Trophoblast cell (in vitro differentiated cells and primary cell): ENCODE results near the gene FOSL2.
A peak's percentile ranks its signal among the peaks of the same experiment; 100 is the strongest.

Source experiments
- DNase-seq, 2 donors: peaks; one replicate each; pipeline ENCODE4 v3.0.0-alpha.2; 2016
- H2AFZ ChIP-seq: 2 replicates; pipeline ENCODE4 v1.6.1; 2013; ENCODE audit warnings: low read length, moderate library complexity, mild to moderate bottlenecking; ENCODE audit not compliant: insufficient read depth, poor library complexity
- H2AK5ac ChIP-seq: 2 replicates; pipeline ENCODE4 v1.6.1; 2013; ENCODE audit warnings: mild to moderate bottlenecking, low read length
- H2BK120ac ChIP-seq: 2 replicates; pipeline ENCODE4 v1.6.1; 2013; ENCODE audit warnings: low read length, mild to moderate bottlenecking, moderate library complexity; ENCODE audit not compliant: insufficient read depth, poor library complexity
- H2BK12ac ChIP-seq: 2 replicates; pipeline ENCODE4 v1.6.1; 2013; ENCODE audit warnings: mild to moderate bottlenecking, low read length, moderate library complexity
- H2BK5ac ChIP-seq: 2 replicates; pipeline ENCODE4 v1.6.1; 2013; ENCODE audit warnings: low read length, low read depth, moderate library complexity, mild to moderate bottlenecking; ENCODE audit not compliant: poor library complexity
- H3K14ac ChIP-seq: 2 replicates; pipeline ENCODE4 v1.6.1; 2013; ENCODE audit warnings: mild to moderate bottlenecking, low read length
- H3K18ac ChIP-seq: 2 replicates; pipeline ENCODE4 v1.6.1; 2013; ENCODE audit warnings: mild to moderate bottlenecking, low read length
- H3K23ac ChIP-seq: 2 replicates; pipeline ENCODE4 v1.6.1; 2013; ENCODE audit warnings: low read length
- H3K27ac ChIP-seq: 2 replicates; pipeline ENCODE4 v1.5.1; 2013; ENCODE audit warnings: low read depth, mild to moderate bottlenecking, inconsistent platforms, low read length, moderate library complexity
- H3K27me3 ChIP-seq: 2 replicates; pipeline ENCODE4 v1.6.1; 2013; ENCODE audit warnings: inconsistent platforms, mild to moderate bottlenecking, low read length, moderate library complexity; ENCODE audit not compliant: insufficient read depth
- H3K36me3 ChIP-seq, 2 experiments: 1 replicate in 1 of 2; 2 replicates in 1 of 2; pipeline ENCODE4 v1.6.1; 2013; ENCODE audit warnings: low read length in 2 of 2, mild to moderate bottlenecking in 2 of 2, moderate library complexity in 1 of 2; ENCODE audit not compliant: insufficient read depth in 2 of 2, control insufficient read depth in 1 of 2
- H3K4ac ChIP-seq: 2 replicates; pipeline ENCODE4 v1.6.1; 2013; ENCODE audit warnings: low read depth, mild to moderate bottlenecking, low read length, moderate library complexity
- H3K4me1 ChIP-seq, 2 experiments: 1 replicate in 1 of 2; 2 replicates in 1 of 2; pipeline ENCODE4 v1.6.1; 2013; ENCODE audit warnings: low read length in 2 of 2, mild to moderate bottlenecking in 2 of 2, moderate library complexity in 1 of 2; ENCODE audit not compliant: insufficient read depth in 2 of 2, control insufficient read depth in 1 of 2
- H3K4me2 ChIP-seq: 2 replicates; pipeline ENCODE4 v1.6.1; 2013; ENCODE audit warnings: inconsistent platforms, mild to moderate bottlenecking, low read length, moderate library complexity
- H3K4me3 ChIP-seq: 2 replicates; pipeline ENCODE4 v1.5.1; 2013; ENCODE audit warnings: mild to moderate bottlenecking, low read depth, low read length, inconsistent platforms
- H3K79me1 ChIP-seq: one replicate; pipeline ENCODE4 v1.6.1; 2013; ENCODE audit warnings: low read length
- H3K79me2 ChIP-seq: 2 replicates; pipeline ENCODE4 v1.6.1; 2013; ENCODE audit warnings: low read length, mild to moderate bottlenecking; ENCODE audit not compliant: control insufficient read depth, insufficient read depth, poor library complexity
- H3K9ac ChIP-seq: 2 replicates; pipeline ENCODE4 v1.6.1; 2013; ENCODE audit warnings: mild to moderate bottlenecking, low read length
- H3K9me3 ChIP-seq: 2 replicates; pipeline ENCODE4 v1.6.1; 2013; ENCODE audit warnings: low read depth, mild to moderate bottlenecking, control low read depth, inconsistent platforms, low read length; ENCODE audit not compliant: insufficient read depth
- H4K12ac ChIP-seq: 2 replicates; pipeline ENCODE4 v1.6.1; 2013; ENCODE audit warnings: low read depth, mild to moderate bottlenecking, low read length, moderate library complexity
- H4K8ac ChIP-seq: 2 replicates; pipeline ENCODE4 v1.6.1; 2013; ENCODE audit warnings: low read depth, mild to moderate bottlenecking, low read length, moderate library complexity
- H4K91ac ChIP-seq: one replicate; pipeline ENCODE4 v1.6.1; 2013; ENCODE audit warnings: low read depth, mild to moderate bottlenecking, low read length, moderate library complexity
- WGBS: extraction: QIAGEN DNeasy Blood & Tissue Kit; methylation state at CpG from one replicate; pipeline ENCODE4 v1.1.7; 2013; ENCODE audit warnings: missing lambda C conversion rate; ENCODE audit not compliant: insufficient read length, insufficient coverage; ENCODE audit errors: extremely low coverage; 5-methylcytosine and 5-hydroxymethylcytosine counted together

Gene FOSL2

DNA sequence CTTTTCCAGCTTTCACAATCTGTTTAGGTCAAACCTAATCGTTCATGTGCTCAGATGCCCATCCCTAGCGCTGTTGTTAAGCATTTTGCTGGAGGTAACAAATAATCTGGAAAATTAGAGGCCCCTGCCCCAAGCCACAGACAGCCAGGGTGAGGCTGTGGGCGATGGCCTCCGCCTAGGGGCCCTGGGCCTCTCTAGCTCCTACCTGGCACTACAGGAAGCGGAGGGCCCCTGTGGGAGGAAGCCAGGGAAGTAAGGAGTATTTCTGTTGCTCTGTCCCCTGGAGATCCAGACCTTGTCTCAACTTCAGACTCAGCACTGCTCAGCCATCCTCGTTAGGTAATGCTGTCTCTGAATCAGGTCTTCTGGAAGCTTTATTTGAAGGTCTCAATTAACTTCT, 12.4 kb upstream of the FOSL2 start:
- no peak overlapping the region for H2AFZ ChIP-seq
- H3K4me3 ChIP-seq: no peak overlapping the region
- H4K12ac ChIP-seq: no peak overlapping the region
- no peaks in the 10 kb centered on the region for H3K27me3 ChIP-seq
- no peaks in the 10 kb centered on the region for H3K79me2 ChIP-seq
- H3K4ac ChIP-seq: no peak overlapping the region
- no peak for DNase-seq
- peaks cover 2% of the 10 kb centered on the region for H3K79me1 ChIP-seq
- H3K4me2 ChIP-seq: no peak overlapping the region
- H2BK120ac ChIP-seq: no peak overlapping the region
- no peak overlapping the region for H2BK5ac ChIP-seq
- H4K91ac ChIP-seq: no peak overlapping the region
- no peak overlapping the region for H2AK5ac ChIP-seq
- H3K27ac ChIP-seq: no peak overlapping the region
- H3K23ac ChIP-seq: no peak overlapping the region
- no peaks in the 10 kb centered on the region for H3K36me3 ChIP-seq
- H3K14ac ChIP-seq: no peak overlapping the region
- H3K18ac ChIP-seq: peak overlapping the region; percentile 29
- no peak overlapping the region for H4K8ac ChIP-seq
- no peak overlapping the region for H3K9ac ChIP-seq
- no CpG with 5 or more reads among the region's 6 CpGs for WGBS
- H3K9me3 ChIP-seq: no peaks in the 10 kb centered on the region
- H2BK12ac ChIP-seq: no peak overlapping the region
- peaks cover 9 to 14% of the 10 kb centered on the region in 2 experiments for H3K4me1 ChIP-seq

GRCh38 chr2:28381225-28382180, 11.2 kb upstream of the FOSL2 start:
- no peaks in the 10 kb centered on the region for H3K27me3 ChIP-seq
- no peaks in the 10 kb centered on the region for H3K9me3 ChIP-seq
- no peak overlapping the region for H4K8ac ChIP-seq
- no peak overlapping the region for H3K14ac ChIP-seq
- no peak overlapping the region for H2AK5ac ChIP-seq
- no peak overlapping the region for H3K18ac ChIP-seq
- no peak overlapping the region for H3K4me2 ChIP-seq
- no peak overlapping the region for H2BK5ac ChIP-seq
- no peak overlapping the region for H3K4me3 ChIP-seq
- H3K9ac ChIP-seq: no peak overlapping the region
- no peak overlapping the region for H3K23ac ChIP-seq
- DNase-seq: no peak
- no peak overlapping the region for H3K27ac ChIP-seq
- H3K4ac ChIP-seq: no peak overlapping the region
- WGBS: no CpG with 5 or more reads among the region's 12 CpGs
- no peak overlapping the region for H2BK12ac ChIP-seq
- peaks cover 3% of the 10 kb centered on the region for H3K79me1 ChIP-seq
- no peaks in the 10 kb centered on the region for H3K79me2 ChIP-seq
- H3K4me1 ChIP-seq: peaks cover 9 to 15% of the 10 kb centered on the region in 2 experiments
- H3K36me3 ChIP-seq: no peaks in the 10 kb centered on the region
- H4K12ac ChIP-seq: no peak overlapping the region
- H2BK120ac ChIP-seq: no peak overlapping the region
- no peak overlapping the region for H2AFZ ChIP-seq
- H4K91ac ChIP-seq: no peak overlapping the region

- H3K9ac ChIP-seq: no peak overlapping the region
- H3K23ac ChIP-seq: no peak overlapping the region
- H3K27me3 ChIP-seq: no peaks in the 10 kb centered on the region
- H2BK12ac ChIP-seq: peak overlapping the region; percentile 43
- H3K18ac ChIP-seq: no peak overlapping the region
- peak overlapping the region; percentile 38 for H3K14ac ChIP-seq
- peaks cover 8% of the 10 kb centered on the region for H3K79me1 ChIP-seq
- no CpG with 5 or more reads among the region's 7 CpGs for WGBS
- DNase-seq: no peak
- no peaks in the 10 kb centered on the region for H3K9me3 ChIP-seq
- no peak overlapping the region for H2AFZ ChIP-seq
- H3K79me2 ChIP-seq: no peaks in the 10 kb centered on the region
- no peak overlapping the region for H4K8ac ChIP-seq
- peak overlapping the region; percentile 61 for H2AK5ac ChIP-seq
- peaks cover 16 to 21% of the 10 kb centered on the region in 2 experiments for H3K4me1 ChIP-seq
- H2BK5ac ChIP-seq: no peak overlapping the region
- H3K36me3 ChIP-seq: no peaks in the 10 kb centered on the region
- no peak overlapping the region for H3K4me2 ChIP-seq
- no peak overlapping the region for H3K27ac ChIP-seq
- no peak overlapping the region for H3K4ac ChIP-seq
- peak overlapping the region; percentile 7 for H4K91ac ChIP-seq
- no peak overlapping the region for H4K12ac ChIP-seq
- no peak overlapping the region for H3K4me3 ChIP-seq
- H2BK120ac ChIP-seq: peak overlapping the region; percentile 2
Measured at GRCh38 chr2:28382755-28383154, 9.9 kb upstream of the FOSL2 start.

- Histone ChIP-seq H4K8ac (peak overlapping the region; percentile 39), H3K4ac (no peak overlapping the region), H2BK5ac (peak overlapping the region; percentile 73)
Measured at GRCh38 chr2:28387082-28387960, 5.3 kb upstream of the FOSL2 start.

More at GRCh38 chr2:28387082-28387960, 5.3 kb upstream of the FOSL2 start:
- H3K27ac ChIP-seq: peak overlapping the region; percentile 56
- peaks cover 38% of the 10 kb centered on the region for H3K79me1 ChIP-seq
- no peak overlapping the region for H3K4me3 ChIP-seq
- no peak overlapping the region for H2AFZ ChIP-seq
- peak overlapping the region; percentile 75 for H3K14ac ChIP-seq
- no peak overlapping the region for H4K12ac ChIP-seq
- peak overlapping the region; percentile 89 for H2BK12ac ChIP-seq
- H3K9me3 ChIP-seq: no peaks in the 10 kb centered on the region
- no peaks in the 10 kb centered on the region for H3K27me3 ChIP-seq
- H3K36me3 ChIP-seq: no peaks in the 10 kb centered on the region
- no CpG with 5 or more reads among the region's 6 CpGs for WGBS
- H3K23ac ChIP-seq: no peak overlapping the region
- peaks cover 7% of the 10 kb centered on the region for H3K79me2 ChIP-seq
- H2BK120ac ChIP-seq: peak overlapping the region; percentile 93
- H3K4me1 ChIP-seq: peaks cover 25 to 34% of the 10 kb centered on the region in 2 experiments
- peak overlapping the region; percentile 83 for H3K18ac ChIP-seq
- DNase-seq: peak in 1 of 2 donors; percentile 76
- H3K9ac ChIP-seq: no peak overlapping the region
- peak overlapping the region; percentile 56 for H2AK5ac ChIP-seq
- H4K91ac ChIP-seq: peak overlapping the region; percentile 82
- no peak overlapping the region for H3K4me2 ChIP-seq
